Vagina (tissue), 2 donors: Measurements from ENCODE around the gene PLXNB1.

Experiments used
- POLR2A ChIP-seq, 2 donors: fragments of 450-650 bp; IDR thresholded peaks; one replicate each; pipeline ENCODE4 v1.6.1; 2017; ENCODE audit warnings: antibody characterized with exemption in 2 of 2, mild to moderate bottlenecking in 2 of 2, moderate library complexity in 2 of 2
- TF ChIP-seq, protein P1 (sequence below), 3 experiments: fragments of 450-650 bp in 2 of 3; fragments of 200-600 bp in 1 of 3; sonication (generic) in 1 of 3; IDR thresholded peaks; one replicate each; pipeline ENCODE4 v1.5.1; 2017 to 2019; ENCODE audit warnings: antibody characterized with exemption in 3 of 3, mild to moderate bottlenecking in 2 of 3, moderate library complexity in 2 of 3

DNA sequence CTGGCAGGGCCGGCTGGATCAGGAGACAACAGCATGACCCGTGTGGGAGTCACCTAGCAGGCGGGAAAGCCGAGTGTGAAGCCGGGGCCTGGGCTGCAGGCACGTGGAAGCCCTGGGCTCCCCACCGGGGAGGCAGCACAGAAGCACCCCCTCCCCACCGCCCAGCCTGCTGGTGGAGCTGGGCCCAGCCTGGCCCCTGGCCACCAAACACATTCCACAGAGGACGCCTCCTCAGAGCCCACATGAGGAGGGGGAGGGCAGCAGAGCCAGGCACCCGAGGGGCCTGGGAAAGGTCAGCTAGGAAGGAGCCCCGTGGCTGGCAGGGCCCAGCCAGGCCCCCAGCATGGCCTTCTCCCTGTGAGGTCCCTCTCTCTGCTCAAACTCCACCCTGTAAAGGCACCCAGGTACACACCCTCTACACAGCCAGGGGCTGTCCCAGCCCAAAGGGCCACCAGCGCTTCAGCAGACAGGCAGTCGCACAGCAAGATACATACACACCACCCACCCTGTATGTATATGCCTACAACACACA lies 4.5 kb downstream of the PLXNB1 start:
- TF ChIP-seq, protein P1, sequence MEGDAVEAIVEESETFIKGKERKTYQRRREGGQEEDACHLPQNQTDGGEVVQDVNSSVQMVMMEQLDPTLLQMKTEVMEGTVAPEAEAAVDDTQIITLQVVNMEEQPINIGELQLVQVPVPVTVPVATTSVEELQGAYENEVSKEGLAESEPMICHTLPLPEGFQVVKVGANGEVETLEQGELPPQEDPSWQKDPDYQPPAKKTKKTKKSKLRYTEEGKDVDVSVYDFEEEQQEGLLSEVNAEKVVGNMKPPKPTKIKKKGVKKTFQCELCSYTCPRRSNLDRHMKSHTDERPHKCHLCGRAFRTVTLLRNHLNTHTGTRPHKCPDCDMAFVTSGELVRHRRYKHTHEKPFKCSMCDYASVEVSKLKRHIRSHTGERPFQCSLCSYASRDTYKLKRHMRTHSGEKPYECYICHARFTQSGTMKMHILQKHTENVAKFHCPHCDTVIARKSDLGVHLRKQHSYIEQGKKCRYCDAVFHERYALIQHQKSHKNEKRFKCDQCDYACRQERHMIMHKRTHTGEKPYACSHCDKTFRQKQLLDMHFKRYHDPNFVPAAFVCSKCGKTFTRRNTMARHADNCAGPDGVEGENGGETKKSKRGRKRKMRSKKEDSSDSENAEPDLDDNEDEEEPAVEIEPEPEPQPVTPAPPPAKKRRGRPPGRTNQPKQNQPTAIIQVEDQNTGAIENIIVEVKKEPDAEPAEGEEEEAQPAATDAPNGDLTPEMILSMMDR (IDR thresholded peaks at IDR 0.05) = no peak
- TF ChIP-seq POLR2A (IDR thresholded peaks at IDR 0.05) = no peak
